Keratinocyte (primary cell): ENCODE results near the gene LHFPL6. TPM values are rescaled to one million over a fixed set of nuclear protein-coding genes. Genes with fewer than 3 reads are reported as not detected.

ENCODE experiments used
- DNase-seq: peaks from one replicate; pipeline ENCODE4 v3.0.0-alpha.2; 2011; ENCODE audit warnings: low read depth, missing footprints, low spot score
- FAIRE-seq: peaks from 2 replicates; lab custom pipeline; 2011; peaks lifted over from hg19 to GRCh38; lab: Jason Lieb, UNC
- H2AFZ ChIP-seq: 2 replicates; pipeline ENCODE4 v1.6.0; 2012; ENCODE audit warnings: low read length, control low read depth, inconsistent platforms; ENCODE audit not compliant: control insufficient read depth
- H3K27ac ChIP-seq: 2 replicates; pipeline ENCODE4 v1.5.1; 2011; ENCODE audit warnings: low read length; ENCODE audit not compliant: control insufficient read depth, insufficient read depth
- H3K27me3 ChIP-seq: 3 replicates; pipeline ENCODE4 v1.6.0; 2011; ENCODE audit warnings: low read length; ENCODE audit not compliant: control insufficient read depth, insufficient read depth; ENCODE audit errors: extremely low read depth
- H3K36me3 ChIP-seq, 2 experiments: 2 replicates in 1 of 2; 3 replicates in 1 of 2; pipeline ENCODE4 v1.5.1; 2011; ENCODE audit warnings: low read length in 2 of 2, mild to moderate bottlenecking in 1 of 2; ENCODE audit not compliant: control insufficient read depth in 2 of 2, insufficient read depth in 2 of 2; ENCODE audit errors: extremely low read depth in 1 of 2
- H3K4me1 ChIP-seq: 3 replicates; pipeline ENCODE4 v1.5.1; 2011; ENCODE audit warnings: low read length; ENCODE audit not compliant: control insufficient read depth, insufficient read depth; ENCODE audit errors: extremely low read depth
- H3K4me2 ChIP-seq: 3 replicates; pipeline ENCODE4 v1.6.0; 2011; ENCODE audit warnings: low read depth, low read length; ENCODE audit not compliant: control insufficient read depth, insufficient read depth; ENCODE audit errors: extremely low read depth
- H3K4me3 ChIP-seq, 3 experiments: fragments of 200-600 bp in 1 of 3; sonication (generic) in 1 of 3; 2 replicates in 2 of 3; 3 replicates in 1 of 3; pipeline ENCODE4 v1.5.1; 2011 to 2016; ENCODE audit warnings: low read length in 3 of 3, mild to moderate bottlenecking in 3 of 3, control low read depth in 2 of 3, inconsistent platforms in 1 of 3, low read depth in 1 of 3, mixed read lengths in 1 of 3, mixed run types in 1 of 3, moderate library complexity in 1 of 3; ENCODE audit not compliant: control insufficient read depth in 2 of 3, insufficient read depth in 2 of 3; ENCODE audit errors: extremely low read depth in 1 of 3
- H3K79me2 ChIP-seq: 2 replicates; pipeline ENCODE4 v1.6.0; 2012; ENCODE audit warnings: low read length; ENCODE audit not compliant: control insufficient read depth, insufficient read depth
- H3K9ac ChIP-seq: 3 replicates; pipeline ENCODE4 v1.6.0; 2011; ENCODE audit warnings: low read length; ENCODE audit not compliant: control insufficient read depth, insufficient read depth; ENCODE audit errors: extremely low read depth
- H3K9me1 ChIP-seq: 3 replicates; pipeline ENCODE4 v1.6.0; 2011; ENCODE audit warnings: low read length; ENCODE audit not compliant: control insufficient read depth, insufficient read depth; ENCODE audit errors: extremely low read depth
- H3K9me3 ChIP-seq: 2 replicates; pipeline ENCODE4 v1.5.1; 2012; ENCODE audit warnings: low read depth, low read length; ENCODE audit not compliant: control insufficient read depth
- H4K20me1 ChIP-seq: 3 replicates; pipeline ENCODE4 v1.6.0; 2011; ENCODE audit warnings: low read length; ENCODE audit not compliant: control insufficient read depth, insufficient read depth; ENCODE audit errors: extremely low read depth
- CTCF ChIP-seq, 3 experiments: IDR thresholded peaks in 1 of 3; conservative IDR thresholded peaks in 1 of 3; optimal IDR thresholded peaks in 1 of 3; 2 replicates in 2 of 3; 3 replicates in 1 of 3; pipeline versions ENCODE3 to v1.5.1; 2011; ENCODE audit warnings: low read length in 3 of 3, mild to moderate bottlenecking in 3 of 3, moderate library complexity in 2 of 3, control low read depth in 1 of 3, inconsistent platforms in 1 of 3; ENCODE audit not compliant: insufficient read depth in 2 of 3; ENCODE audit errors: extremely low read depth in 1 of 3
- EZH2 ChIP-seq: IDR thresholded peaks from one replicate; pipeline ENCODE4 v1.6.1; 2012; ENCODE audit warnings: inconsistent platforms, mild to moderate bottlenecking, low read length, moderate library complexity
- dilution Hi-C: fragments of 300-500 bp; cut with MboI; formaldehyde crosslinking; loops from one replicate; pipeline ENCODE4 v1.7.0; 2020; ENCODE audit warnings: low sequenced_read_pairs; ENCODE audit not compliant: extremely low pct_ligation_motif_present
- polyA plus RNA-seq, 5 experiments: library from polyadenylated mRNA; depleted of rRNA in 3 of 5; stranded (reverse) in 3 of 5; stranded (forward) in 1 of 5; unstranded in 1 of 5; fragments of >200 nt; gene quantifications; 1 replicate in 1 of 5; 2 replicates in 3 of 5; 3 replicates in 1 of 5; pipeline versions ENCODE4 v1.2.1 to v1.2.3, GENCODE V29; 2011 to 2012; ENCODE audit warnings: missing spikeins in 2 of 5, low read depth in 1 of 5, low replicate concordance in 1 of 5

LHFPL6 gene
- polyA plus RNA-seq, 1 donor (not counting 4 experiments of a cell fraction or from before 2014, with no cell fraction given): 15.8 TPM

DNA sequence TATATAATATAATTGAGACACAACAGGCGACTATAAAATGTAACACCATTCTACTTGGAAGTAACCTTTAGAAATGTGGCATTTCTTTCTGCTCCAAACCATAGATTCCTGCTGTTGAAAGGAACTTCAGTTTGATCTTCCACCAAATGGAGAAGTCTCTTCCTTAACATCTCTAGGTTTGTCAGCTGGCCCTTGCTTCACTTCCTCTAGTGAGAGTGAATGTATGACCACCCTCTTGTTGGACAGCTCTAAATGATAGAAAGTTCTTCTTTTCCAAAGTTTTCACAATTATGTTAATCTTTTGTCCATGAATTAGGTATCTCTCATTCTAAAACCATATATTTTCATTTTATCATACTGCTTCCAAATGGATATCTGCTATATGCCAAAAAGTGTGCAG, 38.7 kb upstream of the LHFPL6 start:
- no peaks in the 10 kb centered on the region for H3K9me3 ChIP-seq
- H3K4me1 ChIP-seq: no peaks in the 10 kb centered on the region
- peaks cover 3% of the 10 kb centered on the region for H3K27me3 ChIP-seq
- no peak for TF ChIP-seq EZH2
- no peak for DNase-seq
- no peaks in the 10 kb centered on the region for H3K79me2 ChIP-seq
- H3K9ac ChIP-seq: no peak overlapping the region
- dilution Hi-C loops: no loop called here
- H3K4me3 ChIP-seq: no peak overlapping the region
- no peak overlapping the region for H3K27ac ChIP-seq
- H3K9me1 ChIP-seq: no peaks in the 10 kb centered on the region
- H2AFZ ChIP-seq: no peak overlapping the region
- H4K20me1 ChIP-seq: no peaks in the 10 kb centered on the region
- no peak for FAIRE-seq
- H3K36me3 ChIP-seq: no peaks in the 10 kb centered on the region
- H3K4me2 ChIP-seq: no peak overlapping the region

- no peaks in the 10 kb centered on the region for H4K20me1 ChIP-seq
- H3K27me3 ChIP-seq: peaks cover 9% of the 10 kb centered on the region
- H3K36me3 ChIP-seq: no peaks in the 10 kb centered on the region
- dilution Hi-C loops: no loop called here
- no peak overlapping the region for H3K9ac ChIP-seq
- no peak for DNase-seq
- H3K9me3 ChIP-seq: no peaks in the 10 kb centered on the region
- FAIRE-seq: no peak
- H3K79me2 ChIP-seq: no peaks in the 10 kb centered on the region
- no peak overlapping the region for H2AFZ ChIP-seq
- TF ChIP-seq CTCF (optimal IDR thresholded peaks at IDR 0.05 in 1 of 3, IDR thresholded peaks at IDR 0.05 in 1 of 3, conservative IDR thresholded peaks at IDR 0.05 in 1 of 3; ENCODE audit: extremely low read depth in 1 of 3, insufficient read depth in 2 of 3, low read length in 3 of 3) (no peak), EZH2 (no peak)
- no peak overlapping the region for H3K4me3 ChIP-seq
- H3K4me1 ChIP-seq: no peaks in the 10 kb centered on the region
- H3K9me1 ChIP-seq: no peaks in the 10 kb centered on the region
- no peak overlapping the region for H3K27ac ChIP-seq
- no peak overlapping the region for H3K4me2 ChIP-seq
These were observed 34.9 kb upstream of the LHFPL6 start for GRCh38 chr13:39637890-39638289.

DNA sequence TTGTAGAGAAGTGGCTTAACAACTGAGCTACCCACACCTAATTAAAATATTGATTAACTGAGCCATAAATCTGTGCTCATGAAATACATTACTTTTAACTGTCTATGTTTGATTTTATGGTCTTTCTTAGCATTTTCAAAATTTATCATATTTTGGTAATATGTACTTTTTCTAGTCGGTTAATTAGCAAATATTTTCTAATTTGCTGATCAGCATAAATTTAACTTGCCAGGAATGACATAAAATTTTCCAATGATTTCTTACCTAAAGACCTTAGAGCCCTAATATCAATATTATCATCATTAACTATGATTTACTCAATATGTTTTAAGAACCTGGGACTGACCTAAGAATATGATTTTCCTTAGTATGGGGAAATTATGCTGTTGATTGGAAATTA, 32.6 kb upstream of the LHFPL6 start:
- H3K27ac ChIP-seq: no peak overlapping the region
- H3K79me2 ChIP-seq: no peaks in the 10 kb centered on the region
- FAIRE-seq: no peak
- H3K9ac ChIP-seq: no peak overlapping the region
- no peaks in the 10 kb centered on the region for H3K4me1 ChIP-seq
- H3K36me3 ChIP-seq: no peaks in the 10 kb centered on the region
- H3K4me2 ChIP-seq: no peak overlapping the region
- no peaks in the 10 kb centered on the region for H3K9me1 ChIP-seq
- no peaks in the 10 kb centered on the region for H4K20me1 ChIP-seq
- dilution Hi-C loops: no loop called here
- DNase-seq: no peak
- peaks cover 13% of the 10 kb centered on the region for H3K27me3 ChIP-seq
- no peak for TF ChIP-seq CTCF (optimal IDR thresholded peaks at IDR 0.05 in 1 of 3, IDR thresholded peaks at IDR 0.05 in 1 of 3, conservative IDR thresholded peaks at IDR 0.05 in 1 of 3; ENCODE audit: extremely low read depth in 1 of 3, insufficient read depth in 2 of 3, low read length in 3 of 3)
- TF ChIP-seq EZH2: no peak
- no peaks in the 10 kb centered on the region for H3K9me3 ChIP-seq
- no peak overlapping the region for H2AFZ ChIP-seq
- H3K4me3 ChIP-seq: no peak overlapping the region
